ENCODE results near the gene CA9.

DNA sequence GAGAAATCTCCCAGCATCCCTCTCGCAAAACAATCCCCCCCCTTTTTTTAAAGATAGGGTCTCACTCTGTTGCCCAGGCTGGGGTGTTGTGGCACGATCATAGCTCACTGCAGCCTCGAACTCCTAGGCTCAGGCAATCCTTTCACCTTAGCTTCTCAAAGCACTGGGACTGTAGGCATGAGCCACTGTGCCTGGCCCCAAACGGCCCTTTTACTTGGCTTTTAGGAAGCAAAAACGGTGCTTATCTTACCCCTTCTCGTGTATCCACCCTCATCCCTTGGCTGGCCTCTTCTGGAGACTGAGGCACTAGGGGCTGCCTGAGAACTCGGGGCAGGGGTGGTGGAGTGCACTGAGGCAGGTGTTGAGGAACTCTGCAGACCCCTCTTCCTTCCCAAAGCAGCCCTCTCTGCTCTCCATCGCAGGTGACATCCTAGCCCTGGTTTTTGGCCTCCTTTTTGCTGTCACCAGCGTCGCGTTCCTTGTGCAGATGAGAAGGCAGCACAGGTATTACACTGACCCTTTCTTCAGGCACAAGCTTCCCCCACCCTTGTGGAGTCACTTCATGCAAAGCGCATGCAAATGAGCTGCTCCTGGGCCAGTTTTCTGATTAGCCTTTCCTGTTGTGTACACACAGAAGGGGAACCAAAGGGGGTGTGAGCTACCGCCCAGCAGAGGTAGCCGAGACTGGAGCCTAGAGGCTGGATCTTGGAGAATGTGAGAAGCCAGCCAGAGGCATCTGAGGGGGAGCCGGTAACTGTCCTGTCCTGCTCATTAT, 6.8 kb downstream of the CA9 start:
- TF ChIP-seq, protein P1, sequence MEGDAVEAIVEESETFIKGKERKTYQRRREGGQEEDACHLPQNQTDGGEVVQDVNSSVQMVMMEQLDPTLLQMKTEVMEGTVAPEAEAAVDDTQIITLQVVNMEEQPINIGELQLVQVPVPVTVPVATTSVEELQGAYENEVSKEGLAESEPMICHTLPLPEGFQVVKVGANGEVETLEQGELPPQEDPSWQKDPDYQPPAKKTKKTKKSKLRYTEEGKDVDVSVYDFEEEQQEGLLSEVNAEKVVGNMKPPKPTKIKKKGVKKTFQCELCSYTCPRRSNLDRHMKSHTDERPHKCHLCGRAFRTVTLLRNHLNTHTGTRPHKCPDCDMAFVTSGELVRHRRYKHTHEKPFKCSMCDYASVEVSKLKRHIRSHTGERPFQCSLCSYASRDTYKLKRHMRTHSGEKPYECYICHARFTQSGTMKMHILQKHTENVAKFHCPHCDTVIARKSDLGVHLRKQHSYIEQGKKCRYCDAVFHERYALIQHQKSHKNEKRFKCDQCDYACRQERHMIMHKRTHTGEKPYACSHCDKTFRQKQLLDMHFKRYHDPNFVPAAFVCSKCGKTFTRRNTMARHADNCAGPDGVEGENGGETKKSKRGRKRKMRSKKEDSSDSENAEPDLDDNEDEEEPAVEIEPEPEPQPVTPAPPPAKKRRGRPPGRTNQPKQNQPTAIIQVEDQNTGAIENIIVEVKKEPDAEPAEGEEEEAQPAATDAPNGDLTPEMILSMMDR (conservative IDR thresholded peaks at IDR 0.05), result no peak
- no peak for TF ChIP-seq ZFX (IDR thresholded peaks at IDR 0.05)

Data from C4-2B (cell line).